NT2/D1 (cell line): Measurements from ENCODE around the gene MED9.

Experiments
- YY1 ChIP-seq: IDR thresholded peaks from 2 replicates; pipeline ENCODE4 v1.6.1; 2011; ENCODE audit not compliant: insufficient read length, insufficient read depth
- ZNF274 ChIP-seq: IDR thresholded peaks from 2 replicates; pipeline ENCODE4 v1.6.1; 2011; ENCODE audit warnings: mild to moderate bottlenecking, low read depth, low read length

- TF ChIP-seq ZNF274: no peak
- TF ChIP-seq YY1: no peak
Measured at GRCh38 chr17:17528696-17529652, 52.2 kb downstream of the MED9 start.
